ENCODE data around the gene CDK5. TPM values are rescaled to one million over a fixed set of nuclear protein-coding genes. Genes with fewer than 3 reads are reported as not detected.

The CDK5 gene
- total and polyA plus RNA-seq, 10 of the 15 experiments (the other 5 are each of a cell fraction or from before 2014, with no cell fraction given): 1.5 to 33.4 (median 21.6) TPM

- BruUV-seq (replicated peaks): no TSS peak
- Histone ChIP-seq H3K27ac (ENCODE audit: control insufficient read depth, insufficient read depth) (no peak overlapping the region), H4K20me1 (ENCODE audit: control insufficient read depth, insufficient read depth) (no peaks in the 10 kb centered on the region), H2AFZ (ENCODE audit: control insufficient read depth, low read depth, low read length) (no peak overlapping the region), H3K36me3 (ENCODE audit: control insufficient read depth in 2 of 2, insufficient read depth in 2 of 2, low read length in 1 of 2) (peaks cover 11 to 23% of the 10 kb centered on the region in 2 experiments; a peak in 3 of 4 replicates), H3K4me1 (ENCODE audit: control insufficient read depth, insufficient read depth, low read length) (no peaks in the 10 kb centered on the region), H3K27me3 (replicated peaks in 1 of 2; ENCODE audit: control insufficient read depth in 2 of 2, insufficient read depth in 2 of 2, low read length in 1 of 2) (no peaks in the 10 kb centered on the region), H3K79me2 (ENCODE audit: control insufficient read depth, insufficient read depth, low read length) (peaks cover 4% of the 10 kb centered on the region), H3K9ac (ENCODE audit: control insufficient read depth, insufficient read depth, low read length) (no peak overlapping the region), H3K4me3 (no peak overlapping the region), H3K9me3 (replicated peaks; ENCODE audit: control insufficient read depth, insufficient read depth, low read length) (no peaks in the 10 kb centered on the region), H3K4me2 (ENCODE audit: control insufficient read depth, insufficient read depth) (no peak overlapping the region)
- 99% methylated on average over 29 of the region's 39 CpGs for WGBS (ENCODE audit: insufficient coverage, insufficient replicate concordance, low lambda C conversion rate, missing lambda C conversion rate)
- ChIA-PET SMC1A (ENCODE audit: uncharacterized antibody, unreplicated experiment) (no interaction called here), RAD21 (ENCODE audit: unreplicated experiment) (no interaction called here), POLR2A (interaction anchor here (0.6 kb wide), 1 partner anchor 32 kb away, joined by 3 read pairs; no protein-coding TSS in a partner anchor), CTCF (no interaction called here)
- TF ChIP-seq ZNF274 (IDR thresholded peaks at IDR 0.05; ENCODE audit: insufficient read depth, insufficient read length) (no peak), NR2C2 (IDR thresholded peaks at IDR 0.05; ENCODE audit: borderline replicate concordance, control insufficient read depth, insufficient read length, low read depth) (no peak), PAX5 (IDR thresholded peaks at IDR 0.05; ENCODE audit: borderline replicate concordance, low read depth, low read length) (no peak), GABPA (IDR thresholded peaks at IDR 0.05; ENCODE audit: low read depth) (no peak), ZNF687 (IDR thresholded peaks at IDR 0.05) (no peak), YY1 (IDR thresholded peaks at IDR 0.05; ENCODE audit: low read depth, low read length) (no peak), TARDBP (IDR thresholded peaks at IDR 0.05; ENCODE audit: borderline replicate concordance) (no peak), NFIC (IDR thresholded peaks at IDR 0.05; ENCODE audit: low read depth, low read length) (no peak), NKRF (conservative IDR thresholded peaks at IDR 0.05) (no peak), BMI1 (IDR thresholded peaks at IDR 0.05; ENCODE audit: borderline replicate concordance) (no peak), BHLHE40 (IDR thresholded peaks at IDR 0.05; ENCODE audit: borderline replicate concordance in 1 of 2, low read depth in 2 of 2, low read length in 1 of 2) (no peak), ZSCAN29 (IDR thresholded peaks at IDR 0.05) (no peak)
- ATAC-seq (no peak), FAIRE-seq (no peak), DNase-seq (ENCODE audit: low read depth, low spot score) (no peak)
- intact Hi-C loops (cut with micrococcal nuclease; ENCODE audit: unreplicated experiment) (no loop called here), in situ Hi-C loops (cut with MboI) (no loop called here)
Observed at GRCh38 chr7:151066273-151066974, 8.7 kb upstream of the CDK5 start.
